ENCODE data around the gene PIP4P1. TPM values are rescaled to one million over a fixed set of nuclear protein-coding genes. Genes with fewer than 3 reads are reported as not detected.
A peak's percentile ranks its signal among the peaks of the same experiment; 100 is the strongest.

Gene PIP4P1
- total and polyA plus RNA-seq, 2 of the 13 experiments (the other 11 are each of a cell fraction or from before 2014, with no cell fraction given): 33.4 to 47.0 TPM

DNA sequence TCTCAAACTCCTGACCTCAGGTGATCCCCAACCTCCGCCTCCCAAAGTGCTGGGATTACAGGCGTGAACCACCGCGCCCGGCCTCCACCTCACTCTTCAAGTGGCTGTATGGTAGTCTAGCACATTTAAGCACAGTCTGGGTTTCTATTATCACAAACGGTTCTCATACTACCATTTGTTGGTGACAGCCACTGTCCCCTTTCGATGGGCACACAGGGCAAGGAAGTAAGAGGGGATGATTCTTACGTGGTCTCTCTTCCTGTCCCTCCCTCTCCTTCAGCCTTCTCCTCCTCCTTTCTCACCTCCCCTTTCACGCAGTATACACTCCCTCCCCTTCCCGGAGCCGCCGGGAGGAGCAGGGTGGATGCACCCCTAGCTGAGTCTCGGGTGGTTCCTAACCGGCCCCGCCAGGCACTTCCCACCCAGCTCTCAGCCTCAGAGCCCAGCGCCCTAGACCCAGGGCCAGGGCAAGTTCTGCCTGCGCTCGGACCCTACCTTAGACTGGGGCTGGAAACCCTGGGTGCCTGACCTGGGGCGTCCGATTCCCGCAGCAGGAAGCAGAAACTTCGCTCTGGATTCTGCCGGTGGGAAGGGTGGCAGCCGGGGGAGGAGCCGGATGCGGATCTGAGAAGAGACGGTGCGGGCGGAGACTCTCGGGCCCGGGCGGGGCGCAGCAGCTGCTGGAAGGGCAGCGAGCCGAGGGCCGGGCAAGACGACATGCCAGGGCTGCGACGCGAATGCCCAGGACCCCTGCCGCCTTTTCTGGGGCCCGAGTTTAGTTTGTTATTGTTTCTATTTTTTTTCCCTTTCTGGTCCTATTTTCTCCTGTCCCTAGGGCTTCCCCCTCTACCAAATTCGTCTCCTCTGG lies 48.1 kb downstream of the PIP4P1 start, which contains the start of gene TEP1 (continued):
- TF ChIP-seq PBX3 (CRISPR knock-in tag; IDR thresholded peaks at IDR 0.05; ENCODE audit: borderline replicate concordance) (peak; percentile 85; the same call in 1 of the 2 replicates), PITX1 (CRISPR knock-in tag; IDR thresholded peaks at IDR 0.05) (no peak; the same call in 1 of the 2 replicates), TARDBP (CRISPR knock-in tag; IDR thresholded peaks at IDR 0.05) (peak; percentile 78; the same call in 1 of the 2 replicates), MIER2 (CRISPR knock-in tag; IDR thresholded peaks at IDR 0.05) (no peak), GPBP1L1 (CRISPR knock-in tag; IDR thresholded peaks at IDR 0.05) (no peak), ZBTB34 (CRISPR knock-in tag; IDR thresholded peaks at IDR 0.05) (peak; percentile 24; the same call in 1 of the 2 replicates), ZKSCAN1 (IDR thresholded peaks at IDR 0.05; ENCODE audit: low read length) (no peak), MBNL3 (CRISPR knock-in tag; conservative IDR thresholded peaks at IDR 0.05) (no peak), MEF2D (CRISPR knock-in tag; IDR thresholded peaks at IDR 0.05) (peak; percentile 74), ZNF83 (CRISPR knock-in tag; IDR thresholded peaks at IDR 0.05; ENCODE audit: borderline replicate concordance) (no peak), HNRNPL (IDR thresholded peaks at IDR 0.05; ENCODE audit: low read depth, low read length) (peak; percentile 97), ZMYM4 (CRISPR knock-in tag; IDR thresholded peaks at IDR 0.05) (peak; percentile 68), MYPOP (CRISPR knock-in tag; IDR thresholded peaks at IDR 0.05) (peak; percentile 83), JUND (CRISPR knock-in tag; IDR thresholded peaks at IDR 0.05) (no peak), KDM3A (CRISPR knock-in tag; IDR thresholded peaks at IDR 0.05; ENCODE audit: low read depth) (no peak), IKZF4 (CRISPR knock-in tag; IDR thresholded peaks at IDR 0.05; ENCODE audit: borderline replicate concordance, low read depth, not compliant biosample characterization) (peak; percentile 40), GABPB1 (CRISPR knock-in tag; IDR thresholded peaks at IDR 0.05) (peak; percentile 89), MEIS2 (CRISPR knock-in tag; IDR thresholded peaks at IDR 0.05) (peak; percentile 84; the same call in 1 of the 2 replicates)
- TF ChIP-seq, protein P1, sequence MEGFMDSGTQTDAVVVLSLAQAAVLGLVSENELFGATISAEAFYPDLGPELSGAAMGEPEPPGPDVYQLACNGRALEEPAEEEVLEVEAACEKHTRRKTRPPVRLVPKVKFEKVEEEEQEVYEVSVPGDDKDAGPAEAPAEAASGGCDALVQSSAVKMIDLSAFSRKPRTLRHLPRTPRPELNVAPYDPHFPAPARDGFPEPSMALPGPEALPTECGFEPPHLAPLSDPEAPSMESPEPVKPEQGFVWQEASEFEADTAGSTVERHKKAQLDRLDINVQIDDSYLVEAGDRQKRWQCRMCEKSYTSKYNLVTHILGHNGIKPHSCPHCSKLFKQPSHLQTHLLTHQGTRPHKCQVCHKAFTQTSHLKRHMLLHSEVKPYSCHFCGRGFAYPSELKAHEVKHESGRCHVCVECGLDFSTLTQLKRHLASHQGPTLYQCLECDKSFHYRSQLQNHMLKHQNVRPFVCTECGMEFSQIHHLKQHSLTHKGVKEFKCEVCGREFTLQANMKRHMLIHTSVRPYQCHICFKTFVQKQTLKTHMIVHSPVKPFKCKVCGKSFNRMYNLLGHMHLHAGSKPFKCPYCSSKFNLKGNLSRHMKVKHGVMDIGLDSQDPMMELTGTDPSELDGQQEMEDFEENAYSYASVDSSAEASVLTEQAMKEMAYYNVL (CRISPR knock-in tag; IDR thresholded peaks at IDR 0.05; ENCODE audit: borderline replicate concordance): peak; percentile 90
- TF ChIP-seq, protein P2, sequence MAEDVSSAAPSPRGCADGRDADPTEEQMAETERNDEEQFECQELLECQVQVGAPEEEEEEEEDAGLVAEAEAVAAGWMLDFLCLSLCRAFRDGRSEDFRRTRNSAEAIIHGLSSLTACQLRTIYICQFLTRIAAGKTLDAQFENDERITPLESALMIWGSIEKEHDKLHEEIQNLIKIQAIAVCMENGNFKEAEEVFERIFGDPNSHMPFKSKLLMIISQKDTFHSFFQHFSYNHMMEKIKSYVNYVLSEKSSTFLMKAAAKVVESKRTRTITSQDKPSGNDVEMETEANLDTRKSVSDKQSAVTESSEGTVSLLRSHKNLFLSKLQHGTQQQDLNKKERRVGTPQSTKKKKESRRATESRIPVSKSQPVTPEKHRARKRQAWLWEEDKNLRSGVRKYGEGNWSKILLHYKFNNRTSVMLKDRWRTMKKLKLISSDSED (CRISPR knock-in tag; IDR thresholded peaks at IDR 0.05): no peak
